22Rv1 (cell line): ENCODE results near the gene CUEDC1.

Experiments used
- H3K27ac ChIP-seq: fragments of 450-650 bp; 2 replicates; pipeline ENCODE4 v1.5.1; 2017
- ZFX ChIP-seq: fragments of 450-650 bp; IDR thresholded peaks from 2 replicates; pipeline ENCODE4 v1.6.1; 2017; ENCODE audit warnings: antibody characterized with exemption, borderline replicate concordance
- TF ChIP-seq, protein P1 (sequence below): fragments of 450-650 bp; IDR thresholded peaks from 2 replicates; pipeline ENCODE4 v1.5.1; 2017; ENCODE audit warnings: mild to moderate bottlenecking

CUEDC1 gene

DNA sequence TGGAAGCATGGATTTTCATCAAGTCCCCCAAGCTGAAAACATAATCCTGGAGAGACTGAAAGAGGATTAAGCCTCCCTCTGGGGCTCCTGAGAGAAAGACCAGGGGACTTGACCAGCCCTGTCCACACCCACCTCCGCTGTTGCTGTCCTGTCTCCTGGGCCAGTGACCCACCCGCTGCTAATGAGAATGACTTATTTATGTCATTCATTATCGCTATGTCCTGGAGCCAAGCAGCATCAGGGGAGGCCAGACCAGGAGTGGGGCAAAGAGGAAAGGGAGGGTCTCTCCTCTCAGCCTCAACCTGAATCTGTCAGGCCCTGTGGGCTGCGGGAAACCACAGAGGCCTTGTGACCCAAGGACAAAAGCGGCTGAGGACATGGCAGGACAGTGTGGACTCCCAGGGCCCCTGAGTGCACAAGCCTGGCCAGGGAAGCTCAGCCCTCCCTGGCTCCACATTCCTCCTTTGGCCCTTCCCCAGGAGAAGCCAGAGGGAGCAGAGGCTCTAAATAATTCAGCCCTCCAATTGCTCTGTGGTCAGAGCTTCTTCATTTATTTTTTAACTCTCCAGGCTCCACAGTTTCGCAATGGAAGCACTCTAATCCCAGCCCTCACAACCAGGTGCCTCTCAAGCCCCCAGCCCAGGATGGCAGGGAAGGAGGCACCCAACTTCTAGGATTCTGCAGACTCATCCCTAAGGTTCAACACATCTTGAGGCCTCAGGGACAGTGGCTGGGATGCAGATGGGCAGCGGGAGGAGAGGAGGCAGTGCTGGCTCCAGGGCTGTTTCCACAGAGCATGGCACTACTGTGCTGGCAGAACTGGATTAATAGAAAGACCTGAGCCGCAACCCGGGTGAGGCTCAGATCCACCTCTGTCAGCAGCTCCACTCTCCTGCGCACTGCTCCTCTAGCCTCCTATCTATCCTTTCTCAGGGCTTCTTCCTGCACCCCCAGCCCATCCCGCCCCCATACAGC lies 19.1 kb downstream of the CUEDC1 start:
- no peak for TF ChIP-seq ZFX
- no peak overlapping the region for H3K27ac ChIP-seq

DNA sequence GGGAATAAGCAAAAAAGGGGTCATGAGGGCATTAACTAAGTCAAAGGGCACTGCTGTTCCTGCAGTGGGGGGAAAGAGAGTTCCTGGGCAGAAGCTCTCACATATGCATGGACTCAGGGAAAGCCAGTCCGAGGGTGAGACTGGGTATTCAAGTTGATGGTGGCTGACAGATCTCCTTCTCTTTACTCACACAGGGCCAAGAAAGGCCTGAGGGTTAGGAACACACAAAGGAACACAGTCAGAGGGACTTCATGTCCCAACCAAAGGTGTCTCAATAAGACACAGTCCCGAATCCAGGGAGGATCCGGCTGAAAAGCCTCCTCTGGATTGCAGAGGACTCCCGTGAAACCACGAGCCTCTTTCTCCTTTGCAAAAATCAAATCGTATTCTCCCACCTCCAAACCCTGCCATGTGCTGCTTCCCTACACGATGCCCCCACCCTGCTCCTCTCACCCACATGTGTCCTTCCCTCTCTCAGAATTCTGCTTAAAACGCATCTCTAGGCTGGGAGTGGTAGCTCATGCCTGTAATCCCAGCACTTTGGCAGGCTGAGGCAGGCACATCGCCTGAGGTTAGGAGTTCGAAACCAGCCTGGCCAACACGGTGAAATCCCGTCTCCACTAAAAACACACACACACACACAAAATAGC lies 23.6 kb downstream of the CUEDC1 start:
- no peak for TF ChIP-seq ZFX
- TF ChIP-seq, protein P1, sequence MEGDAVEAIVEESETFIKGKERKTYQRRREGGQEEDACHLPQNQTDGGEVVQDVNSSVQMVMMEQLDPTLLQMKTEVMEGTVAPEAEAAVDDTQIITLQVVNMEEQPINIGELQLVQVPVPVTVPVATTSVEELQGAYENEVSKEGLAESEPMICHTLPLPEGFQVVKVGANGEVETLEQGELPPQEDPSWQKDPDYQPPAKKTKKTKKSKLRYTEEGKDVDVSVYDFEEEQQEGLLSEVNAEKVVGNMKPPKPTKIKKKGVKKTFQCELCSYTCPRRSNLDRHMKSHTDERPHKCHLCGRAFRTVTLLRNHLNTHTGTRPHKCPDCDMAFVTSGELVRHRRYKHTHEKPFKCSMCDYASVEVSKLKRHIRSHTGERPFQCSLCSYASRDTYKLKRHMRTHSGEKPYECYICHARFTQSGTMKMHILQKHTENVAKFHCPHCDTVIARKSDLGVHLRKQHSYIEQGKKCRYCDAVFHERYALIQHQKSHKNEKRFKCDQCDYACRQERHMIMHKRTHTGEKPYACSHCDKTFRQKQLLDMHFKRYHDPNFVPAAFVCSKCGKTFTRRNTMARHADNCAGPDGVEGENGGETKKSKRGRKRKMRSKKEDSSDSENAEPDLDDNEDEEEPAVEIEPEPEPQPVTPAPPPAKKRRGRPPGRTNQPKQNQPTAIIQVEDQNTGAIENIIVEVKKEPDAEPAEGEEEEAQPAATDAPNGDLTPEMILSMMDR = no peak
- H3K27ac ChIP-seq = no peak overlapping the region

DNA sequence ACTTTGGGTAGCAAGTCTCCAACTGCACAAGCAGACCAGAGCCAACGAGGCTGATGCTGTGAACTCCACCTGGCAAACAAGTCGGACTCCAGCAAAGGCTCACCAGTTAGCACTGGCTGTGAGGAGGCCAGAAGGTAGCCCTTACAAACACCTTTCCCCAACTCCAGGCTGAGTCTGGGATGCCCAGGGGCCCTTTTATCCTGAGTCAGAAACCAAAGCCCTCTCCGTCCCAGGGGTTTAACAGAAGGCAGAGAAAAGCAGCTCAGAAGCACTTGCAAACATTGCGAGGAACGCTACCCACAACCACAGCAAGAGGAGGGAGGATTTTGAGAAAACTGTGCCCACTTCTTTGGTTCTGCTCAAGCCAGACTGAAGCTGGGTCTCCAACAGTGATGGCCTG lies 25.0 kb downstream of the CUEDC1 start:
- no peak overlapping the region for H3K27ac ChIP-seq
- TF ChIP-seq ZFX = no peak
- TF ChIP-seq, protein P1 = no peak

DNA sequence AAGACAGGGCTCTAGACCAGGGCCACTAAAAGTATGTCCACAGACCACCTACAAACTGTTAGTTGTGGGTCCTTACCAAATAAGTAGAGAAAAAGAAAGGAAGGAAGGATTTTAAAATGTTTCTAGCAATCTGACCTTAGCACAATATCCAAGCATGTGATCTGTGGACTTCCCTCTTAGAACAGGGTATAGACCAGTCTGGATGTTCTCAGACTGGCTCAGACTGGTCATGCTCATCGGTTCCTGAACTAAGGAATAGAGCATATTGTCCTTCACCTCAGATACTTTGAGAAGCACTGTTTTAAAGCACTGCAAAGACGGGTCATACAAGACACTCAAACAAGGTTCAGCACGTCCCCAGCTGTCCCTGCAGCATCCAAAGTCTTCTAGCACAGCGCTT lies 25.8 kb downstream of the CUEDC1 start:
- H3K27ac ChIP-seq = no peak overlapping the region

DNA sequence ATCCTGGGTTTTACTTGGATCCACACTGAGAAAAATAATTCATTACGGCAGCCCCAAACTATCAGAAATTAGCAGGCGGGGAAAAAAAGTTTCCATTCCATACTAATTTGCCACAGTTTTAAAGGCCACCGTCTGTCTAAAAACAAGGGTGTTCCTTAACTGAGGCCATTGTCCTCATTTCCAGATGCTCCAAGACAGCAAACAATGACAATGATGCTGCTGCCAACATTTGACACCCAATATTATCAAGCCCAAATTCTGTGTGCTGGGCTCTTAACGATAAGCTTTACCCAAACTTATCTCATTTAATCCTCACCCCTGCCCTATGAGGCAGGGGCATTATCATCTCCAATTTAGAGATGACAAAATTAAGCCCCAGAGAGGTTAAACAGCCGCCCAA lies 26.3 kb downstream of the CUEDC1 start:
- TF ChIP-seq, protein P1 = no peak
- TF ChIP-seq ZFX = no peak
- no peak overlapping the region for H3K27ac ChIP-seq

More for the DNA sequence above, 25.8 kb downstream of the CUEDC1 start:
- TF ChIP-seq, protein P1 = no peak
- TF ChIP-seq ZFX = no peak

DNA sequence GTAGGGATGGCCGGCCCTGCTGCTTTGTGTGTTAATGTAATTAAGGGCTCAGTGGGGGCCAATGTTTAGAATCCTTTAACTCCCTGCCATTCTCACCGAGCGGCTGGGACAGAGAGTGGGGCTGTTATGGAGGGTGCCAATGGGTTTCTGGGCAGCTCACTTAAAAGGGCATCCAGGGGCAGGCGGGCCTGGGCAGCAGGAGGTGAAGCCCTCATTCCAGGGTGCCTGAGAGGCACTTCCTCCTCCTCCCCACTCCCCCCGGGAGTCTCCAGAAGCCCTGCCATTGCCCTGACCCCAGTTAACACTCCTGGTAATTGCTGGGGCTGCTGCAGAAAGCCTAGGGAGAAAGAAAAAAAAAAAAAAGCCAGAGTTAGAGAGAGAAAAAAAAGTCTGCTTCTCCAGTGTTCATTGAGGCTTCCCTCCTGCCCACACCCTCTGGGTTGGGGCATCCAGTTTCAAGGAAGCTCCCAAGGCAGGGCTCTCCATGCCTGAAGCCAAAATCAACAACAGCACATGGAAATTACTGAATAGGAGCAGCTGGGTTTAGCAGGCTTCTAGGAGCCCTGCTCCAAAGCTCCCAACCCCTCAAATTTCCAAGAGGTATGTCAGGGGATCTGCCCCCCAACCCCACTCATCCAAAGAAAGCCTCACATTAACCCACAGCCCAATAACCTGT lies 28.0 kb downstream of the CUEDC1 start:
- H3K27ac ChIP-seq = no peak overlapping the region
- TF ChIP-seq ZFX = no peak
- TF ChIP-seq, protein P1 = no peak

DNA sequence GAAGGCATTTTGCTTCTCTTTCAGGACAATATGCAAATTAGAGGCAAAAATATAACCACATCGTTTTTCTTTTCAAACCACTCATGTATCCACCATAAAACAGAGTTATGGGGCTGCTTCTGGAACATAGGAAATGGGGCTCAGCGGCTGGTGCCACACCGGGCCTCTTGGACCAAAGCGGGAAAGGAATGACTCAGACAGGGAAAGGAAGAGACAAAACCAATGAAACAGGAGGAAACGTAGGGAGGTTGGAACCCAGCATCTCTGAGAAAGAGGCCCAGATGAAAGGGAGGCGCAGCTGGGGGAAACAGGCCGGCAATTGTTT lies 28.5 kb downstream of the CUEDC1 start:
- TF ChIP-seq, protein P1 = no peak
- no peak for TF ChIP-seq ZFX
- H3K27ac ChIP-seq = no peak overlapping the region
